Parathyroid adenoma (tissue), 2 donors: ENCODE results near the gene CKLF.
A peak's percentile ranks its signal among the peaks of the same experiment; 100 is the strongest.

Experiments
- H2AFZ ChIP-seq: fragments of 300-600 bp; sonication (generic); one replicate; pipeline ENCODE4 v1.7.0; 2017; ENCODE audit warnings: antibody characterized with exemption, mild to moderate bottlenecking
- H3K27ac ChIP-seq: fragments of 300-600 bp; sonication (generic); one replicate; pipeline ENCODE4 v1.7.0; 2017
- H3K27me3 ChIP-seq: fragments of 300-600 bp; sonication (generic); one replicate; pipeline ENCODE4 v1.7.0; 2017; ENCODE audit warnings: low read length; ENCODE audit not compliant: control insufficient read depth, insufficient read depth
- H3K36me3 ChIP-seq: fragments of 300-600 bp; sonication (generic); one replicate; pipeline ENCODE4 v1.7.0; 2017; ENCODE audit warnings: low read length; ENCODE audit not compliant: control insufficient read depth, insufficient read depth
- H3K4me1 ChIP-seq: fragments of 300-600 bp; sonication (generic); one replicate; pipeline ENCODE4 v1.7.0; 2017; ENCODE audit warnings: control low read depth
- H3K4me2 ChIP-seq: fragments of 300-600 bp; sonication (generic); one replicate; pipeline ENCODE4 v1.7.0; 2017; ENCODE audit warnings: low read length
- H3K4me3 ChIP-seq: fragments of 300-600 bp; sonication (generic); one replicate; pipeline ENCODE4 v1.7.0; 2017; ENCODE audit warnings: low read depth, low read length
- H3K79me2 ChIP-seq: fragments of 300-600 bp; sonication (generic); one replicate; pipeline ENCODE4 v1.7.0; 2017; ENCODE audit warnings: control low read depth
- H3K9ac ChIP-seq: fragments of 300-600 bp; sonication (generic); one replicate; pipeline ENCODE4 v1.7.0; 2017; ENCODE audit warnings: mild to moderate bottlenecking
- H3K9me3 ChIP-seq: fragments of 300-600 bp; sonication (generic); one replicate; pipeline ENCODE4 v1.7.0; 2017; ENCODE audit warnings: low read length; ENCODE audit not compliant: control insufficient read depth
- CTCF ChIP-seq: fragments of 300-600 bp; sonication (generic); IDR thresholded peaks from one replicate; pipeline ENCODE4 v1.7.0; 2017; ENCODE audit warnings: antibody characterized with exemption, mild to moderate bottlenecking
- donor health status: primary hyperparathyroidism.

The CKLF gene

GRCh38 chr16:66588981-66589713 is 36.8 kb downstream of the CKLF start:
- H3K36me3 ChIP-seq = no peaks in the 10 kb centered on the region
- no peaks in the 10 kb centered on the region for H3K9me3 ChIP-seq
- H3K27me3 ChIP-seq = no peaks in the 10 kb centered on the region
- no peak overlapping the region for H3K4me2 ChIP-seq
- no peak overlapping the region for H2AFZ ChIP-seq
- no peaks in the 10 kb centered on the region for H3K79me2 ChIP-seq
- no peak overlapping the region for H3K9ac ChIP-seq
- peak; percentile 38 for TF ChIP-seq CTCF
- H3K4me1 ChIP-seq = no peaks in the 10 kb centered on the region
- no peak overlapping the region for H3K27ac ChIP-seq
- no peak overlapping the region for H3K4me3 ChIP-seq

GRCh38 chr16:66590322-66590721 is 37.9 kb downstream of the CKLF start:
- H3K79me2 ChIP-seq = no peaks in the 10 kb centered on the region
- no peaks in the 10 kb centered on the region for H3K36me3 ChIP-seq
- H3K4me1 ChIP-seq = no peaks in the 10 kb centered on the region
- H3K9me3 ChIP-seq = no peaks in the 10 kb centered on the region
- H3K27ac ChIP-seq = no peak overlapping the region
- no peak overlapping the region for H3K9ac ChIP-seq
- no peaks in the 10 kb centered on the region for H3K27me3 ChIP-seq
- no peak overlapping the region for H3K4me3 ChIP-seq
- H3K4me2 ChIP-seq = no peak overlapping the region
- H2AFZ ChIP-seq = no peak overlapping the region
- no peak for TF ChIP-seq CTCF

GRCh38 chr16:66591018-66591417 is 38.6 kb downstream of the CKLF start:
- no peak overlapping the region for H3K4me2 ChIP-seq
- H3K27me3 ChIP-seq = no peaks in the 10 kb centered on the region
- no peaks in the 10 kb centered on the region for H3K4me1 ChIP-seq
- TF ChIP-seq CTCF = no peak
- H3K36me3 ChIP-seq = no peaks in the 10 kb centered on the region
- no peak overlapping the region for H3K27ac ChIP-seq
- no peak overlapping the region for H3K4me3 ChIP-seq
- H3K9ac ChIP-seq = no peak overlapping the region
- H3K9me3 ChIP-seq = no peaks in the 10 kb centered on the region
- H3K79me2 ChIP-seq = no peaks in the 10 kb centered on the region
- no peak overlapping the region for H2AFZ ChIP-seq

- Histone ChIP-seq H3K4me3 (no peak overlapping the region), H3K9ac (no peak overlapping the region), H3K4me2 (no peak overlapping the region), H3K4me1 (no peaks in the 10 kb centered on the region), H3K79me2 (no peaks in the 10 kb centered on the region), H2AFZ (no peak overlapping the region), H3K27me3 (no peaks in the 10 kb centered on the region), H3K9me3 (no peaks in the 10 kb centered on the region), H3K27ac (no peak overlapping the region), H3K36me3 (no peaks in the 10 kb centered on the region)
- no peak for TF ChIP-seq CTCF
These were observed 39.9 kb downstream of the CKLF start for GRCh38 chr16:66592241-66592640.

- TF ChIP-seq CTCF = no peak
- H3K9me3 ChIP-seq = no peaks in the 10 kb centered on the region
- H3K36me3 ChIP-seq = no peaks in the 10 kb centered on the region
- H3K4me2 ChIP-seq = no peak overlapping the region
- H3K27me3 ChIP-seq = no peaks in the 10 kb centered on the region
- H3K27ac ChIP-seq = no peak overlapping the region
- no peaks in the 10 kb centered on the region for H3K4me1 ChIP-seq
- no peak overlapping the region for H2AFZ ChIP-seq
- H3K79me2 ChIP-seq = no peaks in the 10 kb centered on the region
- no peak overlapping the region for H3K9ac ChIP-seq
- no peak overlapping the region for H3K4me3 ChIP-seq
These were observed 40.4 kb downstream of the CKLF start for GRCh38 chr16:66592814-66593213.
